ENCODE results near the gene PNPLA5.

The PNPLA5 gene

GRCh38 chr22:43928468-43928867 is 36.7 kb upstream of the PNPLA5 start:
- TF ChIP-seq CTCF (IDR thresholded peaks at IDR 0.05; ENCODE audit: low read depth, low read length) (no peak), EZH2phosphoT487 (IDR thresholded peaks at IDR 0.05; ENCODE audit: low read depth) (no peak)
- Histone ChIP-seq H2AFZ (ENCODE audit: low read depth, low read length) (no peak overlapping the region), H3K79me2 (ENCODE audit: low read length) (no peaks in the 10 kb centered on the region), H3K4me3 (ENCODE audit: low read length) (no peak overlapping the region), H3K9ac (ENCODE audit: low read length) (no peak overlapping the region), H3K4me2 (ENCODE audit: low read length) (no peak overlapping the region), H3K27me3 (ENCODE audit: low read depth, low read length) (0 out of 2 replicates have a peak, but pooled peaks cover 10% of the 10 kb centered on the region), H3K27ac (ENCODE audit: low read length) (no peak overlapping the region), H3K4me1 (ENCODE audit: low read length) (no peaks in the 10 kb centered on the region), H4K20me1 (ENCODE audit: insufficient read depth, low read length) (no peaks in the 10 kb centered on the region), H3K9me3 (ENCODE audit: insufficient read depth, low read length) (no peaks in the 10 kb centered on the region), H3K36me3 (replicated peaks; ENCODE audit: low read depth, low read length) (no peaks in the 10 kb centered on the region)

GRCh38 chr22:43926349-43926710 is 34.5 kb upstream of the PNPLA5 start:
- Histone ChIP-seq H3K4me1 (ENCODE audit: low read length) (no peaks in the 10 kb centered on the region), H3K27me3 (ENCODE audit: low read depth, low read length) (0 out of 2 replicates have a peak, but pooled peaks cover 3% of the 10 kb centered on the region), H2AFZ (ENCODE audit: low read depth, low read length) (no peak overlapping the region), H4K20me1 (ENCODE audit: insufficient read depth, low read length) (no peaks in the 10 kb centered on the region), H3K4me3 (ENCODE audit: low read length) (no peak overlapping the region), H3K4me2 (ENCODE audit: low read length) (no peak overlapping the region), H3K27ac (ENCODE audit: low read length) (no peak overlapping the region), H3K79me2 (ENCODE audit: low read length) (no peaks in the 10 kb centered on the region), H3K36me3 (replicated peaks; ENCODE audit: low read depth, low read length) (no peaks in the 10 kb centered on the region), H3K9ac (ENCODE audit: low read length) (no peak overlapping the region), H3K9me3 (ENCODE audit: insufficient read depth, low read length) (no peaks in the 10 kb centered on the region)
- TF ChIP-seq CTCF (IDR thresholded peaks at IDR 0.05; ENCODE audit: low read depth, low read length) (no peak), EZH2phosphoT487 (IDR thresholded peaks at IDR 0.05; ENCODE audit: low read depth) (no peak)

GRCh38 chr22:43925433-43926348 is 33.9 kb upstream of the PNPLA5 start:
- no peak overlapping the region for H3K4me2 ChIP-seq (ENCODE audit: low read length)
- H3K79me2 ChIP-seq (ENCODE audit: low read length), result no peaks in the 10 kb centered on the region
- no peaks in the 10 kb centered on the region for H3K36me3 ChIP-seq (replicated peaks; ENCODE audit: low read depth, low read length)
- H3K4me1 ChIP-seq (ENCODE audit: low read length), result no peaks in the 10 kb centered on the region
- H3K27ac ChIP-seq (ENCODE audit: low read length), result no peak overlapping the region
- H3K27me3 ChIP-seq (ENCODE audit: low read depth, low read length), result 0 out of 2 replicates have a peak, but pooled peaks cover 3% of the 10 kb centered on the region
- H2AFZ ChIP-seq (ENCODE audit: low read depth, low read length), result no peak overlapping the region
- TF ChIP-seq EZH2phosphoT487 (IDR thresholded peaks at IDR 0.05; ENCODE audit: low read depth) (no peak), CTCF (IDR thresholded peaks at IDR 0.05; ENCODE audit: low read depth, low read length) (no peak)
- no peaks in the 10 kb centered on the region for H4K20me1 ChIP-seq (ENCODE audit: insufficient read depth, low read length)
- H3K9ac ChIP-seq (ENCODE audit: low read length), result no peak overlapping the region
- no peaks in the 10 kb centered on the region for H3K9me3 ChIP-seq (ENCODE audit: insufficient read depth, low read length)
- no peak overlapping the region for H3K4me3 ChIP-seq (ENCODE audit: low read length)

GRCh38 chr22:43924877-43925276 is 33.1 kb upstream of the PNPLA5 start:
- TF ChIP-seq EZH2phosphoT487 (IDR thresholded peaks at IDR 0.05; ENCODE audit: low read depth) (no peak), CTCF (IDR thresholded peaks at IDR 0.05; ENCODE audit: low read depth, low read length) (no peak)
- Histone ChIP-seq H3K27ac (ENCODE audit: low read length) (no peak overlapping the region), H3K9ac (ENCODE audit: low read length) (no peak overlapping the region), H3K4me3 (ENCODE audit: low read length) (no peak overlapping the region), H4K20me1 (ENCODE audit: insufficient read depth, low read length) (no peaks in the 10 kb centered on the region), H3K9me3 (ENCODE audit: insufficient read depth, low read length) (no peaks in the 10 kb centered on the region), H2AFZ (ENCODE audit: low read depth, low read length) (no peak overlapping the region), H3K79me2 (ENCODE audit: low read length) (no peaks in the 10 kb centered on the region), H3K27me3 (ENCODE audit: low read depth, low read length) (0 out of 2 replicates have a peak, but pooled peaks cover 2% of the 10 kb centered on the region), H3K36me3 (replicated peaks; ENCODE audit: low read depth, low read length) (no peaks in the 10 kb centered on the region), H3K4me2 (ENCODE audit: low read length) (no peak overlapping the region), H3K4me1 (ENCODE audit: low read length) (no peaks in the 10 kb centered on the region)
